Stimulated activated CD4-positive, alpha-beta T cell treated with anti-CD3 and anti-CD28 coated beads, Interleukin-15, amount 100 ng/mL, for 24 hours (primary cell): Measurements from ENCODE around the gene WNT10A.
"Not testable (repeated sequence)": the region's sequence is repeated elsewhere in the genome, so short reads cannot be mapped to it uniquely, and the experiment has no call there.

ENCODE experiments used
- DNase-seq: peaks from one replicate; pipeline ENCODE4 v3.0.0-alpha.2; 2020

WNT10A gene

GRCh38 chr2:218895326-218895725 is 14.7 kb downstream of the WNT10A start:
- no peak for DNase-seq

GRCh38 chr2:218895759-218896500 is 15.3 kb downstream of the WNT10A start:
- peak; percentile 22 for DNase-seq

- peak; percentile 92 for DNase-seq
These were observed 16.1 kb downstream of the WNT10A start for GRCh38 chr2:218896501-218897393.

GRCh38 chr2:218897394-218898108 is 16.9 kb downstream of the WNT10A start:
- peak; percentile 34 for DNase-seq

- peak; percentile 88 for DNase-seq
These were observed 17.6 kb downstream of the WNT10A start for GRCh38 chr2:218898109-218898878.

- no peak for DNase-seq
These were observed 18.5 kb downstream of the WNT10A start for GRCh38 chr2:218899147-218899546.

- no peak for DNase-seq
These were observed 21.8 kb downstream of the WNT10A start for GRCh38 chr2:218902427-218902826.

GRCh38 chr2:218904176-218904575 is 23.5 kb downstream of the WNT10A start:
- no peak for DNase-seq

- DNase-seq, result peak; percentile 95
These were observed 28.3 kb downstream of the WNT10A start for GRCh38 chr2:218908721-218909619.

GRCh38 chr2:218910741-218911140 is 30.1 kb downstream of the WNT10A start:
- no peak for DNase-seq

GRCh38 chr2:218920504-218920903 is 39.9 kb downstream of the WNT10A start:
- no peak for DNase-seq

- DNase-seq, result no peak
These were observed 44.1 kb downstream of the WNT10A start for GRCh38 chr2:218924757-218925156.

GRCh38 chr2:218925434-218925833 is 44.8 kb downstream of the WNT10A start:
- DNase-seq, result no peak

GRCh38 chr2:218927422-218927821 is 46.8 kb downstream of the WNT10A start:
- no peak for DNase-seq

GRCh38 chr2:218927876-218928275 is 47.2 kb downstream of the WNT10A start:
- no peak for DNase-seq

- DNase-seq, result not testable (repeated sequence)
These were observed 49.8 kb downstream of the WNT10A start for GRCh38 chr2:218930488-218930887.

- DNase-seq, result not testable (repeated sequence)
These were observed 51.1 kb downstream of the WNT10A start for GRCh38 chr2:218931751-218932150.
